Measurements from ENCODE around the gene DNASE2B.

DNASE2B gene

GRCh38 chr1:84374991-84375696 lies 23.1 kb upstream of the DNASE2B start:
- no peak for DNase-seq

GRCh38 chr1:84376000-84376910 lies 22.0 kb upstream of the DNASE2B start:
- DNase-seq = no peak

GRCh38 chr1:84377480-84378095 lies 20.7 kb upstream of the DNASE2B start:
- DNase-seq = no peak

- no peak for DNase-seq
Measured at GRCh38 chr1:84379138-84379916, 19.0 kb upstream of the DNASE2B start.

GRCh38 chr1:84379917-84380180 lies 18.4 kb upstream of the DNASE2B start:
- DNase-seq = no peak

- no peak for DNase-seq
Measured at GRCh38 chr1:84382127-84382526, 16.2 kb upstream of the DNASE2B start.

- DNase-seq = no peak
Measured at GRCh38 chr1:84385347-84385746, 12.9 kb upstream of the DNASE2B start.

- DNase-seq = no peak
Measured at GRCh38 chr1:84386716-84387479, 11.4 kb upstream of the DNASE2B start.

- DNase-seq = no peak
Measured at GRCh38 chr1:84387480-84388163, 10.7 kb upstream of the DNASE2B start.

- DNase-seq = no peak
Measured at GRCh38 chr1:84390226-84390625, 8.1 kb upstream of the DNASE2B start.

- no peak for DNase-seq
Measured at GRCh38 chr1:84401156-84401555, 2.9 kb downstream of the DNASE2B start.

- no peak for DNase-seq
Measured at GRCh38 chr1:84402060-84402459, 3.8 kb downstream of the DNASE2B start.

- no peak for DNase-seq
Measured at GRCh38 chr1:84402501-84402900, 4.2 kb downstream of the DNASE2B start.

GRCh38 chr1:84403347-84403746 lies 5.1 kb downstream of the DNASE2B start:
- DNase-seq = no peak

- DNase-seq = no peak
Measured at GRCh38 chr1:84406346-84406861, 8.1 kb downstream of the DNASE2B start.

GRCh38 chr1:84407524-84407923 lies 9.2 kb downstream of the DNASE2B start:
- DNase-seq = no peak

GRCh38 chr1:84407958-84408422 lies 9.7 kb downstream of the DNASE2B start:
- DNase-seq = no peak

- DNase-seq = no peak
Measured at GRCh38 chr1:84409888-84410287, 11.6 kb downstream of the DNASE2B start.

- DNase-seq = no peak
Measured at GRCh38 chr1:84410328-84411095, 12.2 kb downstream of the DNASE2B start.

GRCh38 chr1:84412316-84412942 lies 14.1 kb downstream of the DNASE2B start:
- DNase-seq = no peak
